Glomerular endothelial cell (primary cell): Measurements from ENCODE around the gene NFATC2. TPM values are rescaled to one million over a fixed set of nuclear protein-coding genes. Genes with fewer than 3 reads are reported as not detected.
"Not testable (repeated sequence)": the region's sequence is repeated elsewhere in the genome, so short reads cannot be mapped to it uniquely, and the experiment has no call there.

Experiments used
- DNase-seq: peaks from one replicate; pipeline ENCODE4 v3.0.0-alpha.2; 2011; ENCODE audit warnings: low read depth, low spot score; ENCODE audit errors: extremely low read depth
- total RNA-seq: library from RNA; depleted of rRNA; stranded (reverse); fragments of >200 nt; gene quantifications from 2 replicates; pipeline ENCODE4 v1.2.3, GENCODE V29; 2015

Gene NFATC2
- total RNA-seq, 1 donor from 2014 or later, result 21.6 TPM

GRCh38 chr20:51569815-51570738 lies 27.6 kb upstream of the NFATC2 start:
- no peak for DNase-seq

- not testable (repeated sequence) for DNase-seq
Observed at GRCh38 chr20:51568533-51568932, 26.0 kb upstream of the NFATC2 start.

GRCh38 chr20:51567622-51568021 lies 25.1 kb upstream of the NFATC2 start:
- DNase-seq, result no peak

GRCh38 chr20:51566594-51566993 lies 24.1 kb upstream of the NFATC2 start:
- DNase-seq, result no peak

- DNase-seq, result no peak
Observed at GRCh38 chr20:51565298-51566144, 23.0 kb upstream of the NFATC2 start.

GRCh38 chr20:51563486-51564332 lies 21.2 kb upstream of the NFATC2 start:
- peak; percentile 63 for DNase-seq

GRCh38 chr20:51563174-51563485 lies 20.6 kb upstream of the NFATC2 start:
- no peak for DNase-seq

GRCh38 chr20:51562332-51563173 lies 20.0 kb upstream of the NFATC2 start:
- DNase-seq, result peak; percentile 91

- DNase-seq, result no peak
Observed at GRCh38 chr20:51562027-51562331, 19.5 kb upstream of the NFATC2 start.

GRCh38 chr20:51560550-51561307 lies 18.2 kb upstream of the NFATC2 start:
- DNase-seq, result no peak

- no peak for DNase-seq
Observed at GRCh38 chr20:51560042-51560441, 17.5 kb upstream of the NFATC2 start.

GRCh38 chr20:51554538-51555165 lies 12.1 kb upstream of the NFATC2 start:
- peak; percentile 54 for DNase-seq

GRCh38 chr20:51553897-51554486 lies 11.5 kb upstream of the NFATC2 start:
- DNase-seq, result no peak

- no peak for DNase-seq
Observed at GRCh38 chr20:51551186-51551585, 8.7 kb upstream of the NFATC2 start.

GRCh38 chr20:51549474-51549873 lies 7.0 kb upstream of the NFATC2 start:
- no peak for DNase-seq

GRCh38 chr20:51547951-51548350 lies 5.4 kb upstream of the NFATC2 start:
- DNase-seq, result no peak

GRCh38 chr20:51545515-51545914 lies 3.0 kb upstream of the NFATC2 start:
- DNase-seq, result no peak

- no peak for DNase-seq
Observed at GRCh38 chr20:51543422-51543788, 886 bp upstream of the NFATC2 start.
